Measurements from ENCODE around the gene ANKRD18A.
"Not testable (repeated sequence)": the region's sequence is repeated elsewhere in the genome, so short reads cannot be mapped to it uniquely, and the experiment has no call there.

GRCh38 chr9:38580112-38580511, 40.3 kb downstream of the ANKRD18A start:
- TF ChIP-seq CTCF (IDR thresholded peaks at IDR 0.05; ENCODE audit: extremely low read depth in 1 of 2, insufficient read depth in 1 of 2, low read depth in 1 of 2, low read length in 2 of 2); MAX (IDR thresholded peaks at IDR 0.05; ENCODE audit: insufficient read depth, insufficient read length); EZH2 (IDR thresholded peaks at IDR 0.05; ENCODE audit: borderline replicate concordance, low read depth, low read length, severe bottlenecking); POLR2A (IDR thresholded peaks at IDR 0.05; ENCODE audit: low read depth, low read length); POLR2AphosphoS5 (IDR thresholded peaks at IDR 0.05; ENCODE audit: insufficient read depth, low read depth, low read length): not testable (repeated sequence)

Data from endothelial cell of umbilical vein (primary cell).